Non-pigmented ciliary epithelial cell (primary cell): ENCODE results near the gene LTN1.
"Not testable (repeated sequence)": the region's sequence is repeated elsewhere in the genome, so short reads cannot be mapped to it uniquely, and the experiment has no call there.

Source experiments
- DNase-seq: peaks from one replicate; pipeline ENCODE4 v3.0.0-alpha.2; 2010; ENCODE audit warnings: low read depth

LTN1 gene

GRCh38 chr21:28931708-28932372 lies 60.8 kb downstream of the LTN1 start:
- not testable (repeated sequence) for DNase-seq

DNA sequence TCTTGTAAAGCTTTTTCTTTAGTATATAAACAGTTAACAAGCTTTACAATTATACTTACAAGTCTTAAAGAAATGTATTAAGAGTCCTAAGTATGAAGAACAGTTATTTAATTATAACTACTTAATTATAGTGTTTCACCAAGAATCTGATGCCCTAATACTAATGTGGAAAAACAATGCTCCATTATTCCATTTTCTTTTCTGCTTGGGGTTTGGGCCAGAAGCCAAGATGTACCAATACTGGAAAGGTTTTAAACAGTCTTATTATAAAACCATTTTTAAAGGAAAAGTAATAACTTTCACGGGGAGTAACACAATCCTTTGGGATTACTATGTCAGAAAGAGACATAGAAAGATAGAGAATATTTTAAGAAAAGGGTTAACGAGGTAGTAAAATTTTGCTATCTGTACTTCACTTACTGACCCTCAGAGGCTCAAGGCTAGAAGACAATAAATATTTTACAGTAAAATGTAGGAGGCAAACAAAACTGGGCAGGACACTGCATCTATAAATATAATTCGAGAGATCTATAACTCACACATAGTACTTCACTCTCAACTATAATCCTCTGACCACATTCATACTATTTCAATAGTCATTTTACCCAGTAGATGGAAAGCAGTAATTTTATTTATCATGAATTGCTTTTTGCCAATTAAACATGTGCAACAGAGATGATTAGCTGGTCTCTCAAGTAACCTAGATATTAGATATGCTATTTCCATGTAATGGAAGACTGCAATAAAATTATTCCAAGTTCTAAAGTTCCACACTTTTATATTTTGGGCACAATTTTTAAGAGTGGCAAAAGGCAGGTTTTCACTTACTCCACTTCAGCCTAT lies 63.9 kb downstream of the LTN1 start:
- DNase-seq = no peak

DNA sequence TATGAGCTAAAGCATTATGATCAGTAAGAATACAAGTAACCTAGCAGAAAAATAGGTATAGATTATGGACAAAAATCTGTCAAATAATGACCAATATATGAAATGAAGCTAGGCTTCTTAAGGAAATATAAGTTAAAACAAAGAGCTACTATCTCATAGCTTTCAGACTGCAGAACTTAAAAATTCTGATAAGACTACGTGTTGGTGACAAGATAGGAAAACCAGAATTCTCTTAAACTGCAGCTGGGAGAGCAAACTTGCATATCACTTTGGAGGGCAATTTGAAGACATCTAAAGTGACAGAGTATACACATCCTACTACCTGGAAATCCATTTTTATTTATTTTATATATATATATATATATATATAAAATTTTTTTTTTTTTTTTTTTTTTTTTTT lies 65.5 kb downstream of the LTN1 start:
- DNase-seq = no peak

GRCh38 chr21:28923439-28923975 lies 69.2 kb downstream of the LTN1 start:
- no peak for DNase-seq

- DNase-seq = no peak
These were observed 70.3 kb downstream of the LTN1 start for GRCh38 chr21:28922368-28922767.

DNA sequence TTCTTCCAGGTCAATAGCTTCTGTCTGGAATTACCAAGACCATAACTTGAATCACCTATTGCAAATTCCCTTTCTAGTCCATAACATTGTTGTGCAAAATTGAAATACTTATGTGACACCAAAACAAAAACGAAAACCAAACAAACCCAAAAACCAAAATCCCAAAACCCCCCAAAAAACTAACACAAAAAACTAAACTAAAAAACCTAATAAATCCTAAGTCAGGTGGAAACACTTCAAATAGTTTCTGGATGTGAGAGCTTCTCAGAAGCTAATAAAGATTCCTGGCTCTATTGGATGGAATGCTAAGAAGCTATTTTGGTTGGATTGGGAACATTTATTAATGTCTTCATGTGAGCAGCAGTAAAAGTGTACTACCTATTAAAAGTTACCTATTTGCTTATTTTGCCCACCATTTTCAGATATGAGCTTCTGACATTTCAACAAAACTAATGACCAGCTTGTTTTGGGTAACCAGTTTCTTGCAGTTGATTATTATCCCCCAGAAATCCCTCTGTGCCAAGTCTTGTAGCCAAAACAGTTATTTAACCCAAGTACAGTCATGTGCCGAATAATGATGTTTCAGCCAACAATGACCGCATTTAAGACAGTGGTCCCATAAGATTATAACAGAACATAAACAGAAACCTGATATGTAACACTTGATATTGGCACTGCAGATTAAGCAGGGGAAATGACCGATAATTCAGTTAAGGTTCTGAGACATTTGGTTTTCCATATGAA lies 76.4 kb downstream of the LTN1 start:
- no peak for DNase-seq

DNA sequence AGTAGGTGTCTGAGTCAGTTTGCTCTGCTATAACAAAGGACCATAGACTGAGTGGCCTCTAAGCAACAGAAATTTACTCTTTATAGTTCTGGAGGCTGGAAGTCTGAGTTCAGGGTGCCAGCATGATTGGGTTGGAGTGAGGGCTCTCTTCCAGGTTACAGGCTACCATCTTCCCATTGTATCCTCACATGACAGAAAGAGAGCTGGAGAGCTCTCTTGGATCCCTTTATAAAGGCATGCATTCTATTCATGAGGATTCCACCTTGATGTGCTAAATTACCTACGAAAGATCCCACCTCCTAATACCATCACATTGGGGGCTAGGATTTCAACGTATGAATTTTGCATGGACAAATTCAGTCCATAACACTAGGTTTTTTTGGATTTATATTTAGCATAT lies 79.6 kb downstream of the LTN1 start:
- no peak for DNase-seq

DNA sequence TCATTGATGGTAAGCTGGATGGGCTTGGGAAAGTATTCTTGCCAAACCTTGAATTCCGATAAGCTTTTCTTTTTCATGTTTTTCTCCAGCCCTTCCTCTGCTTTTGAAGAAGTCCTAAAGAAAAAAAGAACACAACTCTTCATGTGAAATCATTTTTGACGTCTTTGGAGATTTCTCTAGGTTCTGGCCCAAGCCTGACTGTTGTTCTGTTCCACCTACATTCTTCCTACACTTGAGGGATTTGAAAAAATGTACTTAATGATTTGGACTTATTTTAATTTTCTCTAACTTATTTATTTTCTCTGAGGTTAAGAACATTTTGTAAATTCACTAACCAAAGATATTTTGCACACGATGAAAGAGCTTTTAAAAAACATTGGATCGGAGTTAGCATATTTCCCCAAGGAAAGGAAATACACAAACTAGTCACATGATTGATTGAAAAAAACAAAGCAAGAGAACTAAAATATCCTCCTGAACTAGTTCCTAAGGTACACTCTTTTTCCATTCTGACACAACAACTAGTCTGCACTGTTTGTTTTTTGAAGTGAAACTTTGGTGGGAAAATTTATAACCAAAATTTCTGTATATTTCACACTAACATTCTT lies 82.3 kb downstream of the LTN1 start:
- DNase-seq = no peak

GRCh38 chr21:28908351-28908750 lies 84.3 kb downstream of the LTN1 start:
- DNase-seq = no peak

- DNase-seq = no peak
These were observed 85.8 kb downstream of the LTN1 start for GRCh38 chr21:28906841-28907240.

DNA sequence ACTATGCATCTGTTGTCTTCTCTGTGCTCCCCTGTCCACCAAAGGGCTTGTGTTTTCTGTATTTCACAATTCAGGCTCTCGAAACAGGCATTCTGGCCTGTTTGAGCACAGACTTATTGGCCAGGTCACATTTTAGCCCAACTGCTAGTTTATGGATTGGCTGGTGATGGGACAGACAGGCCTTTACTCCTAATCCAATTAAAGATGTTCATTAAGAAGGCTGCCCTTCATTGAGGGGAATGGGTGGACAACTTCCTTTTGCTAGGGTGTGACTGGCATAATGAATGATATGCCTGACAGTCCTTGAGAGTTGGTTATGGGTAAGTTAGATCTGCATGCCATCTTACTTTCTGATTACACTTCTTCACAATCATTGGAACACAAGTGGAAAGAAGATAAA lies 86.4 kb downstream of the LTN1 start:
- no peak for DNase-seq

DNA sequence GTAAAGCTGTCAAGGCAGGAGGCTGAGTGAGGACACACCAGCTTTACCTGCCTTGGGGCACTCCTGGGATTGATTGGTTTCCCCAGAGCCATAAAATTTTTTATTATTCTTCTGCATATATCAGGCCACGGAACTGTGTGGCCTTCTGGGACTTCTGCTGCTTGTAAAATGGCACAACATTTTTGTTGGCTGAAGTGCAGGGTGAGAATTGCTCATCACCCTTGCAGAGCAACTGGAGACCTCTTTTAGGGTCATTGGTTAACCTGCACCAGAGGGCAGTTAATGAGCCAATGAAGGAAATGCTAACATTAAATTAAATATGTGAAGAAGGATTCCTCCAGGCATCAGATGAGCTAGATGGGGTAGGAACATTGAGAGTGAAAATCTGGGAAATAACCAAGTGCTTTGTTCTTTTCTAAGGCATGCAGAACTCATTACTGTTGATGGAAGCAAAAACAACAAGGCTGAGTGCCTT lies 87.7 kb downstream of the LTN1 start:
- no peak for DNase-seq

DNA sequence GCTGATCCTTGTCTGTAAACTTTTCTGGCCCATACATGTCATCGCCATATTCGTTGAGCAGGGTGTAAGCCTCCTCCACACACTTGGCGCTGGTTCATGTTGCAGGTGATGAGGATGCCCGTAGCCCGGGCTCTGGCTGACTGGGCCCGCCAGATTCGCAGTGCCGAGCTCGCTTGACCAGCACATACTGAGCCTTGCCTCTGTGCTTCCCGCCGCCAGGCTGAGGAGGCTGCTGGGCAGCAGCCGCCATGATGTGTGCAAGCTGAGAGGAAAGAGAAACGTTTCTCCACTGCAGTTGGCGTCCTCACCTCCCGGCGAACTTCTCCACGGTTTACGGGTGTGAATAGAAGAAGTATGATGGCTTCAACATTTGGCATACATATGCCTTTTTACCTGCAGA lies 89.2 kb downstream of the LTN1 start:
- DNase-seq = no peak

DNA sequence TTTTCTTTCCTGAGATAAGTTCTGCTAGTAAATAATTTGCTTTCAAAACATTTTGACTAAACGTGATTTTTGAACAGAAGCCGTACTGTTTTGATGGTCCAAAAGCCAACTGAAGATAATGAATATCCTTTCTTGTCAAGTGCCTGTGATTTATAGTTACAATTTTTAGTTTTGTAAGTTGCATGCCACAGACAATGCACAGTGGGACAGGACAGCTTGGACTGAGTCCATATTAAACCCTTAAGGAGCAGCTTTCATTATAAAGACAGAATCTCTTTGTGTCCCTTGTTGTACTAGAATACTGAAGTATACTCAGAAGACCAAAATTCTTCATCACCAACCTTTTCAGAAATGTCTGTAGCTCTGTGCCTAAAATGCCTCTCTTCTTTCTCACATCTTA lies 92.2 kb downstream of the LTN1 start:
- DNase-seq = no peak

DNA sequence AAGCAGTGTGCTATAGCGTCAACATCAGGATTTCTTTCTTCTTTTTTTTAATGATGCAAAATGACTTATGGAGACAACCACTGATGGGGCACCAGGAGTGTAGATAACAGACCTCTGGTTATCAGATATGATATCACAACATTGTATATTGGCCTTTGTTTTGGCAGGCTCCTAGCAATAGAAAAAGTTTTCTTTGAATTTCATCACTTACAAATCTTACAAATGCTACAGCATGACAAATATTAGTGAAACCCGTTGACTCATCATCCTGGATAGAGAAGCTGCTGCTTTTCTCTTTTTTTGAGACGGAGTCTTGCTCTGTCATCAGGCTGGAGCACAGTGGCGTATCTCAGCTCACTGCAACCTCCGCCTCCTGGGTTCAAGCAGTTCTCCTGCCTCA lies 92.9 kb downstream of the LTN1 start:
- no peak for DNase-seq

DNA sequence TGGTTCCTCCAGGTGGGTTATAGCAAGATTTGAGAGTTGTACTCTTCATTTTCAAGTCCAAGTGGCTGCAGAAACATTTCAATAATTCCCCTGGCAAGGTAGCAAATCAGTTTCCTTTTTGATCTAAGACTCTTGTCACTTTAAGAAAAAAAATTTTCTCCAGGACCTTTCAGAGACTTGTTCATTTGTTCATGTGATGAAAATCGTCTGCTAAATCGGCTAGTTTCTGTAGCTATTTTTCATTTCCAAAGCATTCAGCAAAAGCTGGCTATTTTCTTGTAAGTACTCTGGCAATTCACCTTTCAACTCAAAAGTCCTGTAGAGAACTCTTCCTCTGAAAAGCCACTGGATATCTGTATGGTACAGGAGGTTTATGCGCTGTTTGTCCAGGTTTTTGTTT lies 93.5 kb downstream of the LTN1 start:
- no peak for DNase-seq

DNA sequence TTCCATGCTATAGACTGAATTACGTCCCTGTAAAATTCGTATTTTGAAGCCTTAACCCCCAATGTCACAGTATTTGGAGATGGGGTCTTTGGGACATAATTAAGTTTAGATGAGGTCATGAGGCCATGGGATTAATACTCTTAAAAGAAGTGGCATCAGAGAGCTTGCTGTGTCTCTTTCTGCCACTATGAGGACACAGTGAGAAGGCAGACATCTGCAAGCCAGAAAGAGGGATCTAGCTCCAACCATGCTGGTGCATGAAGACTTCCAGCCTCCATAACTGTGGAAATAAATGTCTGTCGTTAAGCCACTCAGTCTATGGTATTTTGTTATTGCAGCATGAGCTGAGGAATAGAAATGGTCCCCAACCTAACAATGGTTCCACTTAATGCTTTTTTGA lies 99.0 kb downstream of the LTN1 start:
- no peak for DNase-seq

GRCh38 chr21:28892199-28893111 lies 100.2 kb downstream of the LTN1 start:
- DNase-seq = no peak

GRCh38 chr21:28885853-28886177 lies 106.9 kb downstream of the LTN1 start:
- no peak for DNase-seq

DNA sequence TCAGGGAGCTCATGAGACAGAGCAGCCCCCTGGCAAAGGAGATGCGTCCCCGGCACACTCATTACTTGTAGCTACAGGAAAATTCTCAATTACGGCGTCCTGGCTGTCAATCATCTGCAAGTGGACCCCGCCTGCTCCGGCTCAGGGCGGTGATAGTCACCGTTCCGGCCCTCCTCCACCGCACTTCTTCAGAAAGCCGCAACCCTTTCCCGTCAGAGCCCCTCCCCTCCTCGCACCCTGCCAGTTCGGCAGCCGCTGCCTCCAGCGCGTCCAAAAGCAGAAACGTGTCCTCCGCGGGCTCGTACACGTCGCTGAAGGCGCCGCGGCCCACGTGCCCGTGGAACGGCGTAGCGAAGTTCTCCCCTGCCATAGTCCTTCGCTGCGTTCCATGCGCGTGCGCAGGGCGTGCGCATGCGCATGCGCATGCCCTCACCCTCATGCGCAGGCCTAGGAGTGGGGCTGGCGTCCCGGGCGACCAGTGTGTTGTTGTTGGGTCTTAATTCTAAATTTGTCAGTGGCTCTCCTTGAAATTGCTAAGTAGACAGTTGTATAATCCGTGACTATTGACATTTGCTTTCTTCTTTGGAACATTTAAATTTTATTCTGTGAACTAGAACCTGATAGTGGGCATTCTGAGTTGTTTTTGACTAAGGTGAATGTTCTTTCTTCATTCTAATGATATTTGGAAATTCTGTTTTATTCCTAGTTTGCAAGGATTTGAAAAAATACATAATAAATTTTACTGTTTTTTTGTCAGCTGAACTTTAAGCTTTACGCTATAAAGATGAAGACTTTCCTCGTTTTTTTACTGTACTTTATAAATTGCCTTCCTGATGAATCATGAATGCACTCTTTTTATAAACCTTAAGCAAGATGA lies 107.5 kb downstream of the LTN1 start:
- peak; percentile 52 for DNase-seq
